Nephron (organoid): ENCODE data around the gene TMEM61.
"Not testable (repeated sequence)": the region's sequence is repeated elsewhere in the genome, so short reads cannot be mapped to it uniquely, and the experiment has no call there.

Experiments used
- H3K27ac Mint-ChIP-seq, 3 experiments: 2 replicates each; pipeline ENCODE4 v1.8.0; 2020; ENCODE audit warnings: mixed read lengths in 3 of 3, mild to moderate bottlenecking in 2 of 3, moderate library complexity in 1 of 3
- H3K27me3 Mint-ChIP-seq: 2 replicates; pipeline ENCODE4 v1.8.0; 2021; ENCODE audit warnings: low read depth, mild to moderate bottlenecking, moderate library complexity, mixed read lengths
- H3K36me3 Mint-ChIP-seq: 2 replicates; pipeline ENCODE4 v1.8.0; 2020; ENCODE audit warnings: low read depth, mixed read lengths
- H3K4me1 Mint-ChIP-seq: 2 replicates; pipeline ENCODE4 v1.8.0; 2020; ENCODE audit warnings: mixed read lengths
- H3K4me3 Mint-ChIP-seq, 3 experiments: 2 replicates each; pipeline ENCODE4 v1.8.0; 2020; ENCODE audit warnings: mild to moderate bottlenecking in 3 of 3, mixed read lengths in 3 of 3, moderate library complexity in 2 of 3
- H3K9me3 Mint-ChIP-seq: 2 replicates; pipeline ENCODE4 v1.8.0; 2020; ENCODE audit warnings: mixed read lengths
- CTCF ChIP-seq, 3 experiments: fragments of 200-600 bp; sonication (generic); IDR thresholded peaks; one replicate each; pipeline ENCODE4 v1.5.0; 2021; ENCODE audit warnings: antibody characterized with exemption in 3 of 3; ENCODE audit not compliant: unreplicated experiment in 3 of 3

Gene TMEM61

GRCh38 chr1:54953846-54954245 lies 26.6 kb upstream of the TMEM61 start:
- Mint-ChIP-seq H3K27ac (no peak overlapping the region), H3K27me3 (peaks cover 1% of the 10 kb centered on the region), H3K4me1 (peaks cover 11% of the 10 kb centered on the region), H3K36me3 (peaks cover 1% of the 10 kb centered on the region), H3K4me3 (no peak overlapping the region), H3K9me3 (peaks cover 23% of the 10 kb centered on the region)
- no peak for TF ChIP-seq CTCF (IDR thresholded peaks at IDR 0.05; ENCODE audit: unreplicated experiment in 3 of 3)

GRCh38 chr1:54955359-54955758 lies 25.1 kb upstream of the TMEM61 start:
- no peaks in the 10 kb centered on the region for H3K27me3 Mint-ChIP-seq
- H3K4me1 Mint-ChIP-seq, result peaks cover 6% of the 10 kb centered on the region
- H3K4me3 Mint-ChIP-seq, result no peak overlapping the region
- H3K27ac Mint-ChIP-seq, result no peak overlapping the region
- peaks cover 28% of the 10 kb centered on the region for H3K9me3 Mint-ChIP-seq
- H3K36me3 Mint-ChIP-seq, result peaks cover 3% of the 10 kb centered on the region
- TF ChIP-seq CTCF (IDR thresholded peaks at IDR 0.05; ENCODE audit: unreplicated experiment in 3 of 3), result no peak

GRCh38 chr1:54956726-54957125 lies 23.7 kb upstream of the TMEM61 start:
- Mint-ChIP-seq H3K9me3 (peaks cover 28% of the 10 kb centered on the region), H3K27me3 (no peaks in the 10 kb centered on the region), H3K36me3 (peaks cover 3% of the 10 kb centered on the region), H3K4me1 (no peaks in the 10 kb centered on the region), H3K4me3 (no peak overlapping the region), H3K27ac (no peak overlapping the region)
- TF ChIP-seq CTCF (IDR thresholded peaks at IDR 0.05; ENCODE audit: unreplicated experiment in 3 of 3), result no peak

- no peak for TF ChIP-seq CTCF (IDR thresholded peaks at IDR 0.05; ENCODE audit: unreplicated experiment in 3 of 3)
- Mint-ChIP-seq H3K27ac (no peak overlapping the region), H3K36me3 (peaks cover 3% of the 10 kb centered on the region), H3K9me3 (peaks cover 27% of the 10 kb centered on the region), H3K27me3 (peaks cover 4% of the 10 kb centered on the region), H3K4me3 (no peak overlapping the region), H3K4me1 (no peaks in the 10 kb centered on the region)
Observed at GRCh38 chr1:54959241-54959640, 21.2 kb upstream of the TMEM61 start.

- Mint-ChIP-seq H3K4me1 (no peaks in the 10 kb centered on the region), H3K9me3 (peaks cover 11% of the 10 kb centered on the region), H3K27me3 (peaks cover 4% of the 10 kb centered on the region), H3K4me3 (no peak overlapping the region), H3K36me3 (peaks cover 3% of the 10 kb centered on the region), H3K27ac (no peak overlapping the region)
- no peak for TF ChIP-seq CTCF (IDR thresholded peaks at IDR 0.05; ENCODE audit: unreplicated experiment in 3 of 3)
Observed at GRCh38 chr1:54962612-54963395, 17.6 kb upstream of the TMEM61 start.

GRCh38 chr1:54963829-54964228 lies 16.6 kb upstream of the TMEM61 start:
- H3K27ac Mint-ChIP-seq, H3K27me3 Mint-ChIP-seq, H3K9me3 Mint-ChIP-seq, H3K4me3 Mint-ChIP-seq, H3K36me3 Mint-ChIP-seq, H3K4me1 Mint-ChIP-seq: not testable (repeated sequence)
